B cell (primary cell): Measurements from ENCODE around the gene ARHGEF6. TPM values are rescaled to one million over a fixed set of nuclear protein-coding genes. Genes with fewer than 3 reads are reported as not detected.

Experiments used
- ATAC-seq: fragments of 200-7000 bp; cut with Tn5 transposase; one replicate; pipeline ENCODE4 v1.10.0; 2021; ENCODE audit warnings: low read depth, mild to moderate bottlenecking, moderate number of reproducible peaks, moderate library complexity
- CTCF ChIA-PET: fragments of 350-600 bp; sonication (Branson Sonifier 250); formaldehyde crosslinking; loops from one replicate; lab custom pipeline; 2021; ENCODE audit warnings: antibody characterized with exemption, inconsistent platforms; lab: Charles Lee
- POLR2A ChIA-PET: fragments of 350-600 bp; sonication (Branson Sonifier 250); formaldehyde crosslinking; loops from one replicate; lab custom pipeline; 2021; ENCODE audit warnings: antibody characterized with exemption; lab: Charles Lee
- DNase-seq: peaks from one replicate; pipeline ENCODE4 v3.0.0; 2013
- H2AFZ ChIP-seq: 2 replicates; pipeline ENCODE4 v1.6.1; 2012; ENCODE audit warnings: mild to moderate bottlenecking, low read depth, low read length; ENCODE audit not compliant: insufficient read depth, poor library complexity, severe bottlenecking
- H3K27ac ChIP-seq, 2 donors: 1 replicate in 1 of 2; 2 replicates in 1 of 2; pipeline ENCODE4 v1.5.1; 2012 to 2013; ENCODE audit warnings: low read length in 2 of 2, mild to moderate bottlenecking in 2 of 2, moderate library complexity in 1 of 2
- H3K27me3 ChIP-seq, 4 experiments: fragments of 200-600 bp in 1 of 4; sonication (generic) in 1 of 4; replicated peaks in 1 of 4; 1 replicate in 2 of 4; 2 replicates in 2 of 4; pipeline versions ENCODE4 v1.6.1 to v1.7.0; 2013 to 2016; ENCODE audit warnings: low read length in 3 of 4, mild to moderate bottlenecking in 2 of 4, mixed read lengths in 1 of 4, moderate library complexity in 1 of 4; ENCODE audit not compliant: insufficient read depth in 4 of 4, control insufficient read depth in 3 of 4; ENCODE audit errors: control extremely low read depth in 1 of 4
- H3K36me3 ChIP-seq, 2 experiments: replicated peaks in 1 of 2; 1 replicate in 1 of 2; 2 replicates in 1 of 2; pipeline versions ENCODE4 v1.6.1 to v1.7.1; 2013; ENCODE audit warnings: low read length in 1 of 2; ENCODE audit not compliant: insufficient read depth in 2 of 2, control insufficient read depth in 1 of 2; ENCODE audit errors: control extremely low read depth in 1 of 2, extremely low read depth in 1 of 2
- H3K4me1 ChIP-seq, 2 donors: fragments of 200-600 bp in 1 of 2; sonication (generic) in 1 of 2; 1 replicate in 1 of 2; 2 replicates in 1 of 2; pipeline versions ENCODE4 v1.5.1 to v1.6.1; 2013 to 2017; ENCODE audit warnings: low read length in 2 of 2; ENCODE audit not compliant: control insufficient read depth in 2 of 2, insufficient read depth in 2 of 2
- H3K4me2 ChIP-seq: replicated peaks from 2 replicates; pipeline ENCODE3; 2012; ENCODE audit warnings: mild to moderate bottlenecking, low read depth, low read length; ENCODE audit not compliant: poor library complexity, severe bottlenecking
- H3K4me3 ChIP-seq, 5 experiments: fragments of 200-600 bp in 1 of 5; sonication (generic) in 1 of 5; 1 replicate in 3 of 5; 2 replicates in 2 of 5; pipeline versions ENCODE4 v1.5.1 to v1.7.0; 2011 to 2016; ENCODE audit warnings: low read length in 4 of 5, mild to moderate bottlenecking in 4 of 5, low read depth in 2 of 5, control low read depth in 1 of 5, moderate library complexity in 1 of 5; ENCODE audit not compliant: insufficient read depth in 1 of 5; ENCODE audit errors: control extremely low read depth in 1 of 5, extremely low read depth in 1 of 5
- H3K79me2 ChIP-seq: fragments of 200-600 bp; sonication (generic); one replicate; pipeline ENCODE4 v1.6.0; 2016; ENCODE audit warnings: low read length; ENCODE audit not compliant: control insufficient read depth, insufficient read depth
- H3K9ac ChIP-seq: fragments of 200-600 bp; sonication (generic); 2 replicates; pipeline ENCODE4 v1.6.1; 2017; ENCODE audit warnings: mild to moderate bottlenecking, low read length, moderate library complexity
- H3K9me3 ChIP-seq, 3 donors: one replicate each; pipeline versions ENCODE4 v1.6.1 to v1.7.1; 2013; ENCODE audit warnings: low read length in 2 of 3; ENCODE audit not compliant: control insufficient read depth in 2 of 3, insufficient read depth in 1 of 3; ENCODE audit errors: control extremely low read depth in 1 of 3
- H4K20me1 ChIP-seq: 2 replicates; pipeline ENCODE4 v1.6.0; 2012; ENCODE audit warnings: mild to moderate bottlenecking, low read length; ENCODE audit not compliant: insufficient read depth, control insufficient read depth, poor library complexity, severe bottlenecking
- H3K27ac Mint-ChIP-seq: one replicate; pipeline ENCODE4 v1.8.0; 2021; ENCODE audit warnings: mixed read lengths
- H3K27me3 Mint-ChIP-seq: one replicate; pipeline ENCODE4 v1.8.0; 2021; ENCODE audit warnings: mixed read lengths
- H3K4me1 Mint-ChIP-seq: one replicate; pipeline ENCODE4 v1.8.0; 2021; ENCODE audit warnings: mixed read lengths
- H3K4me3 Mint-ChIP-seq: one replicate; pipeline ENCODE4 v1.8.0; 2021; ENCODE audit warnings: mixed read lengths
- H3K9me3 Mint-ChIP-seq: one replicate; pipeline ENCODE4 v1.8.0; 2022; ENCODE audit warnings: mixed read lengths; ENCODE audit not compliant: insufficient read depth
- CTCF ChIP-seq: fragments of 200-600 bp; IDR thresholded peaks from one replicate; pipeline ENCODE4 v1.8.0; 2022; ENCODE audit warnings: antibody characterized with exemption, mild to moderate bottlenecking
- EZH2 ChIP-seq: IDR thresholded peaks from 2 replicates; pipeline ENCODE4 v1.6.1; 2012; ENCODE audit warnings: borderline replicate concordance, low read depth, mild to moderate bottlenecking, moderate library complexity, low read length; ENCODE audit not compliant: insufficient read depth, poor library complexity, severe bottlenecking
- WGBS: methylation state at CpG from one replicate; pipeline ENCODE4 v1.1.5; 2013; ENCODE audit warnings: missing lambda C conversion rate; ENCODE audit not compliant: insufficient coverage; 5-methylcytosine and 5-hydroxymethylcytosine counted together
- intact Hi-C: fragments of 100-400 bp; cut with micrococcal nuclease; formaldehyde crosslinking; loops from one replicate; pipeline ENCODE4 v1.10.0; 2022
- polyA plus RNA-seq: library from polyadenylated mRNA; depleted of rRNA; stranded (reverse); fragments of >200 nt; gene quantifications from 2 replicates; pipeline ENCODE4 v1.2.3, GENCODE V29; 2012
- total RNA-seq, 2 donors: library from RNA; stranded (reverse); fragments of 120-200 nt in 1 of 2; gene quantifications; 1 replicate in 1 of 2; 2 replicates in 1 of 2; pipeline versions ENCODE4 v1.2.3 to v1.2.4, GENCODE V29; 2013 to 2022

ARHGEF6 gene
- total and polyA plus RNA-seq, 2 donors (not counting 1 experiment from before 2014, with no cell fraction given) = 29.6 to 43.4 TPM

- TF ChIP-seq EZH2 = no peak
- ChIA-PET CTCF (interaction anchor here (0.5 to 2.6 kb wide), 4 partner anchors 49 to 102 kb away, joined by 3 to 12 read pairs (median 3); no protein-coding TSS in a partner anchor), POLR2A (no interaction called here)
- H3K4me1 Mint-ChIP-seq = peaks cover 8% of the 10 kb centered on the region
- WGBS = no CpG with 5 or more reads among the region's 1 CpG
- Histone ChIP-seq H3K9me3 (peaks cover 0 to 1% (median 0%) of the 10 kb centered on the region in 3 donors), H4K20me1 (no peaks in the 10 kb centered on the region), H3K36me3 (no peaks in the 10 kb centered on the region), H2AFZ (no peak overlapping the region), H3K4me3 (no peak overlapping the region), H3K79me2 (no peaks in the 10 kb centered on the region), H3K9ac (no peak overlapping the region), H3K4me1 (peaks cover 0 to 8% of the 10 kb centered on the region in 2 donors), H3K27me3 (no peaks in the 10 kb centered on the region), H3K4me2 (no peak overlapping the region), H3K27ac (no peak overlapping the region)
- no peak overlapping the region for H3K4me3 Mint-ChIP-seq
- DNase-seq = no peak
- H3K9me3 Mint-ChIP-seq = no peaks in the 10 kb centered on the region
- ATAC-seq = no peak
- intact Hi-C loops = no loop called here
- H3K27me3 Mint-ChIP-seq = no peaks in the 10 kb centered on the region
- H3K27ac Mint-ChIP-seq = no peak overlapping the region
These were observed 83.6 kb downstream of the ARHGEF6 start for GRCh38 chrX:136697156-136697555.

DNA sequence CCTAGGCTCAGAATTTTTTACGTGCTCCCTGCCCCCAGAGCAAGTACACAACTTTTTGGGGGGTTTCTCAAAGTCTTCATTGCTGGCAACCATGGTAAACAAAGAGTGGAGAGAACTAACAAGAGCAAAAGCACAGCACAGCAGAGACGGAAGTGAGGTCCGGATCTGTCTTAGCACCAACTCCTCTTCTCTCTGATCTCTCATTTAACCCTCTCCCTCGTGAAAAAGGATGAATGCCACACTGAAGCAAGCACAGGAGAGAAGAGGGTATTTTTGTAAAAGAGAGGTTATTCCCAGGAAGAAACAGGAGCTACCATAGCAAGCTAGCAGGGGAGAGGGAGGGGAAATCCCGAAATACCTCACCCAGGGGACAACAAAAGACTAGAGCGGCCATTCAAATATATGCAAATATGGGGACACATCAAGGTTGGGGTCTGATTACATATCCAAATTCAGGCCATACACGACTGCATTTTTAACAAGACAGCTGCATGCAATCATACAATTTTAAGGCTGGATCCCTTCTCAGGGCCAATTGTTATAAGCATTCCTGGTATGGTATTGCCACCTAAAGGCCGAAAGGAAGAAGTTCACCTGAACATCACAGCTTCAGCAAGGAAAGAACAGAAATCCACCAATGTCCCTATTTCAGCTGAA is 86.2 kb downstream of the ARHGEF6 start:
- Histone ChIP-seq H2AFZ (no peak overlapping the region), H3K9me3 (no peaks in the 10 kb centered on the region), H3K4me2 (no peak overlapping the region), H3K27me3 (no peaks in the 10 kb centered on the region), H4K20me1 (no peaks in the 10 kb centered on the region), H3K9ac (no peak overlapping the region), H3K4me3 (no peak overlapping the region), H3K79me2 (no peaks in the 10 kb centered on the region), H3K4me1 (peaks cover 15 to 25% of the 10 kb centered on the region in 2 donors), H3K36me3 (peaks cover 0 to 8% of the 10 kb centered on the region in 2 experiments), H3K27ac (peak overlapping the region; percentile 2 to 4)
- H3K4me1 Mint-ChIP-seq = peaks cover 23% of the 10 kb centered on the region
- no CpG with 5 or more reads among the region's 8 CpGs for WGBS
- no peaks in the 10 kb centered on the region for H3K9me3 Mint-ChIP-seq
- peak overlapping the region; percentile 71 for H3K27ac Mint-ChIP-seq
- ChIA-PET POLR2A (no interaction called here), CTCF (interaction anchor here (0.5 to 1.7 kb wide), 16 partner anchors 14 to 666 kb away, joined by 3 to 15 read pairs (median 3); partner anchors contain the start of gene RBMX)
- ATAC-seq (peak; percentile 66), DNase-seq (peak; percentile 49)
- intact Hi-C loops = loop anchor here (1.0 kb wide), 1 partner anchor 86 kb away; no protein-coding TSS in a partner anchor
- TF ChIP-seq EZH2 (no peak), CTCF (peak; percentile 64)
- H3K4me3 Mint-ChIP-seq = peak overlapping the region; percentile 55
- no peaks in the 10 kb centered on the region for H3K27me3 Mint-ChIP-seq
